Naive B cell (primary cell): ENCODE data around the gene SPATC1L. TPM values are rescaled to one million over a fixed set of nuclear protein-coding genes. Genes with fewer than 3 reads are reported as not detected.

Source experiments
- ATAC-seq, 2 donors: fragments of 150-1000 bp; cut with Tn5 transposase; 2 replicates each; pipeline ENCODE4 v1.10.0; 2021; ENCODE audit warnings: low read depth in 2 of 2, mild to moderate bottlenecking in 2 of 2, moderate library complexity in 2 of 2
- DNase-seq: peaks from one replicate; pipeline ENCODE4 v3.0.0; 2022
- H3K27ac Mint-ChIP-seq, 6 donors: one replicate each; pipeline ENCODE4 v1.8.0; 2020 to 2022; ENCODE audit warnings: mild to moderate bottlenecking in 6 of 6, mixed read lengths in 6 of 6, moderate library complexity in 5 of 6, inconsistent platforms in 2 of 6
- H3K27me3 Mint-ChIP-seq, 3 donors: one replicate each; pipeline ENCODE4 v1.8.0; 2021 to 2022; ENCODE audit warnings: mixed read lengths in 3 of 3, mild to moderate bottlenecking in 1 of 3
- H3K36me3 Mint-ChIP-seq, 2 donors: one replicate each; pipeline ENCODE4 v1.8.0; 2020 to 2022; ENCODE audit warnings: mixed read lengths in 2 of 2, inconsistent platforms in 1 of 2, mild to moderate bottlenecking in 1 of 2
- H3K4me1 Mint-ChIP-seq, 3 donors: one replicate each; pipeline ENCODE4 v1.8.0; 2020 to 2022; ENCODE audit warnings: mixed read lengths in 3 of 3, inconsistent platforms in 1 of 3, mild to moderate bottlenecking in 1 of 3, moderate library complexity in 1 of 3
- H3K4me3 Mint-ChIP-seq, 8 donors: one replicate each; pipeline ENCODE4 v1.8.0; 2020 to 2022; ENCODE audit warnings: mild to moderate bottlenecking in 8 of 8, mixed read lengths in 8 of 8, moderate library complexity in 8 of 8, inconsistent platforms in 2 of 8
- H3K9me3 Mint-ChIP-seq, 7 donors: one replicate each; pipeline ENCODE4 v1.8.0; 2020 to 2022; ENCODE audit warnings: mixed read lengths in 7 of 7, mild to moderate bottlenecking in 5 of 7, inconsistent platforms in 2 of 7, moderate library complexity in 1 of 7
- polyA plus RNA-seq, 6 donors: library from polyadenylated mRNA; unstranded; fragments of 300-500 nt; fragmentation: Illumina TruSeq; gene quantifications; one replicate each; pipeline ENCODE4 v1.2.3, GENCODE V29; 2021; ENCODE audit warnings: low read depth in 6 of 6

The SPATC1L gene
- polyA plus RNA-seq, 6 donors from 2014 or later: 4.8 to 13.5 (median 10.7) TPM

DNA sequence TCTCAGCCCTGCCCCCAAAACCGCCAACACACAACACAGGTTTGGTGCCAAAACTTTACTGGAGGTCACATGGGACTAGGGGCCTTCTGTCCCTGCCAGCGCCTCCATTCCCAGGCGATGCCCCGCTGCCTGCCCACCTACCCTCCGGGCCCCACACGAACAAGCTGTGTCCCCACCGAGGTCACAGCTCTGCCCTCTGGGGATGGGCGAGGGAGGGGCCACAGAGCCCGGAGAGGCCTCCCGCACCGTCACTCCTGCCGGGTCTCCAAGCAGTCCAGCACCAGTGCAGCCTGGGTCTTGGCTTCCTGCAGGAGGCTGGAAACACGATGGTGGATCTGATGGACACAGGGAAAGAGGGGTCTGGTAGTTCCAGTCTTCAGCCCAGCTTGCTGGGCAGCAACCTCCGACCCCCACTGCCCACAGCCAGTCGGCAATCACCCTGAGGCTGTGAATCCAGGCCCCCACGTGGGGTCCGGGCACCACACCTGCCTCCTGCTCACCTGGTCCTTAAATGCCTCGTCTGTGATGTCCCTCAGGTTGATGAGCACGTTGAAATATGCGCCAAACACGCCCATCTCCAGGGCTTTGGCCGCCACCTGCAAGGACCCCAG, 47.4 kb downstream of the SPATC1L start:
- no peak overlapping the region for H3K27ac Mint-ChIP-seq
- no peaks in the 10 kb centered on the region for H3K36me3 Mint-ChIP-seq
- no peak overlapping the region for H3K4me3 Mint-ChIP-seq
- no peaks in the 10 kb centered on the region for H3K4me1 Mint-ChIP-seq
- ATAC-seq (no peak), DNase-seq (no peak)
- H3K27me3 Mint-ChIP-seq: peaks cover 0 to 27% (median 3%) of the 10 kb centered on the region in 3 donors
- H3K9me3 Mint-ChIP-seq: no peaks in the 10 kb centered on the region

- DNase-seq: no peak
- H3K4me1 Mint-ChIP-seq: no peaks in the 10 kb centered on the region
- no peak for ATAC-seq
- no peaks in the 10 kb centered on the region for H3K9me3 Mint-ChIP-seq
- H3K27me3 Mint-ChIP-seq: peaks cover 0 to 27% (median 3%) of the 10 kb centered on the region in 3 donors
- no peak overlapping the region for H3K27ac Mint-ChIP-seq
- no peak overlapping the region for H3K4me3 Mint-ChIP-seq
- H3K36me3 Mint-ChIP-seq: no peaks in the 10 kb centered on the region
Observed at GRCh38 chr21:46135782-46136395, 48.4 kb downstream of the SPATC1L start.

- DNase-seq: no peak
- no peak overlapping the region for H3K27ac Mint-ChIP-seq
Observed at GRCh38 chr21:46131838-46132651, 52.2 kb downstream of the SPATC1L start.

DNA sequence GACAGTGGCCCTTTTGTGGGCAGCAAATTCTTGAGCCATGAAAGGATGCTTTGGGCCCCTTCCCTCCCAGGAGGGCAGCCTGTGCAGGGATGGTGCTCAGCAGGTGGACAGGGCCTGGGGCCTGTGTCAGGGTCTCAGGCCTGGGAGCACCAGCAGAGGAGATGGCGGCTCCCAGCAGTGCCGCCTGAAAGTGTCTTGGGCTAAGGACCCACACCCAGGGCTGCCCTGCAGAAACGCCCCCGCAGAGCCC, 52.7 kb downstream of the SPATC1L start:
- no peaks in the 10 kb centered on the region for H3K9me3 Mint-ChIP-seq
- ATAC-seq (no peak), DNase-seq (no peak)
- peaks cover 0 to 9% (median 0%) of the 10 kb centered on the region in 3 donors for H3K27me3 Mint-ChIP-seq
- no peak overlapping the region for H3K27ac Mint-ChIP-seq
- no peaks in the 10 kb centered on the region for H3K36me3 Mint-ChIP-seq
- H3K4me3 Mint-ChIP-seq: no peak overlapping the region
- no peaks in the 10 kb centered on the region for H3K4me1 Mint-ChIP-seq

More at GRCh38 chr21:46131838-46132651, 52.2 kb downstream of the SPATC1L start:
- no peak for ATAC-seq
- Mint-ChIP-seq H3K4me3 (no peak overlapping the region), H3K9me3 (no peaks in the 10 kb centered on the region), H3K27me3 (peaks cover 0 to 13% (median 0%) of the 10 kb centered on the region in 3 donors), H3K4me1 (no peaks in the 10 kb centered on the region), H3K36me3 (no peaks in the 10 kb centered on the region)

DNA sequence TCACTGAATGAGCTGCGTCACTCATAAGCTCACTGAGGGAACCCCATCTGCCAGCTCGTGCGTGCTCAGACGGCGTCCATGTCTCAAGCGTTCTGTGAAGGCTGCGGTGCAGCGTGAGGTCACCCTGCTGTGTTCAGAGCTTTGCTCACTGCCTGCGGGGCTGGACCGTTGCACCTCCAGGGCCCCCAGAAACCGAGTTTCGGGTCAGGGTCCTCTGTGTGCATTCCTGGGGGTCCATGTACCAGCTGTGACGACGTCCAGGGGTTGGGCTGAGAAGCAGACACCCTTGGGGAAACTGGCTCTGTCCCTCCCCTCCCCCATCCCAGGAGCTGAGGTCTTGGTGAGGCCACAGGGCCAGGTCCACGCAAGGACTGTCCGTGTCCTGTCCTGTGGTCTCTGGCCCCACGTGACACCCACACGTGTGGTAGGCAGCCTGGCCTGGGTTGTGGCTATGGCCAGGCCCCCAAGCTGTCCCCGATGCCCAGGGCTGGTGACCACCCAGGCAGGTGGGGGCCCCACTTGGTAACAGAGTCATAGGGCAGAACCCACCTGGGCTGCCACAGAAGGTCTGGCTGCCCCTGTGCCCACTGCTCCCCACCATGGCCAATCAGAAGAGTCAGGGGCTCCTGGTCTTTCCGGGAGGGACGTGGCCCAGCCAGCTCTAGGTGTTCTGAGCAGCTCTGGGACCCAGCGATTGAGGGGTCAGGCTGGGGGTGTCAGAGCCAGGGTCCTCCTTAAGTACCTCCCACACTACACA, 53.2 kb downstream of the SPATC1L start:
- H3K4me3 Mint-ChIP-seq: no peak overlapping the region
- ATAC-seq: no peak
- no peaks in the 10 kb centered on the region for H3K36me3 Mint-ChIP-seq
- no peak overlapping the region for H3K27ac Mint-ChIP-seq
- H3K9me3 Mint-ChIP-seq: no peaks in the 10 kb centered on the region
- no peaks in the 10 kb centered on the region for H3K4me1 Mint-ChIP-seq
- no peak for DNase-seq
- H3K27me3 Mint-ChIP-seq: peaks cover 0 to 7% (median 0%) of the 10 kb centered on the region in 3 donors

DNA sequence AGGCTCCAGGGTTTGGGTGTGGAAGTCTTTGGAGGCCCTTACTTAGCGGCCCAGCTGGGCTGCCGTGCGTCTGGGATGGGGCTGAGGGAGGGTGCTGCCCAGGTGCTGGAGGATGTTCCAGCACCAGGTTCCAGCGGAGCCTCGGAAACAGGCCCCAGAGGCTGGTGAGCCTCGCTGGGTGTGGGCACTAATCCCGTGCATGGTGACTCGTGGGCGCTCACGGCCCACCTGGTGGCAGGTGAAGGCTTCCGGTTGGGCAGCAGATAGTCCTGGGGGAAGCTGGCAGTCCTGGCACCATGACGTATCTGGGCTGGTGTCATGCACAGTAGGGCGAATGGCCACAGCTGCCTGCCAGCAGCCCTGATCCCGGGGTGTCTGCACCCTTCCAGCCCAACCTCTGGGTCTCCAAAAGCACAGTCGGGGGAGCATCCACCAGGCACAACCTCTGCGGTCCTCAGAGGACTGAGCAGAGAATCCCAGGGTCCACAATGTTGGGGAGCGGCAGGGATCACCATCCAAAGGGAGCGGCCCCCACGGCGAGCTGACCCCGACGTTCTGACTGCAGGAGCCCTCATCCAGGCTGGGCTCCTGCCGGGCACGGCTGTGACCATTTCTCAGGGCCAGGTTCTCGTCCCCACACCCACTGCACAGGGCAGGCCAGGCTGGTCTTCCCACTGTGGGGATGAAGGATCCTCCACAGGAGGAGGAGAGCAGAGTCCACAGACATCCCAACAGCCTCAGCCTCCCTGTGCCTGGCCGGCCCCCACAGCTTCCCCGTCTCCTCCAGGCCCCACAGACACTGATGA, 54.2 kb downstream of the SPATC1L start:
- H3K9me3 Mint-ChIP-seq: no peaks in the 10 kb centered on the region

DNA sequence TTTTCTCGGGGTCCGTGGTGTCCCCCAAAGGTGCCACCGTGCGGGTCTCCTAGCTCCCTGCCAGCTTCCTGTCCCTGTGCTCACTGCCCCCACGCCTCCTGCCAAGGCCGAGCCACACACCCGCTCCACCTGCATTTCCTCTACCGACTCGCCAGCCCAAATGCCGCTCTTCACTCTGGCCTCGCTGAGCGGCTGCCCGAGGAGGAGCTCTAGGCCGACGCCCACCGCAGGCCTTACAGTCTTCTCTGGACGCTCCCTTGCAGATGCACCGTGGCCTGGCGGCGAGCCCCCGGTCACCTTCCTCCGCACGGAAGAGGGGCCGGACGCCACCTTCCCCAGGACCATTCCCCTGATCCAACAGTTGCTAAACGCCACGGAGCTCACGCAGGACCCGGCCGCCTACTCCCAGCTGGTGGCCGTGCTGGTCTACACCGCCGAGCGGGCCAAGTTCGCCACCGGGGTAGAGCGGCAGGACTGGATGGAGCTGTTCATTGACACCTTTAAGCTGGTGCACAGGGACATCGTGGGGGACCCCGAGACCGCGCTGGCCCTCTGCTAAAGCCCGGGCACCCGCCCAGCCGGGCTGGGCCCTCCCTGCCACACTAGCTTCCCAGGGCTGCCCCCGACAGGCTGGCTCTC, 55.2 kb downstream of the SPATC1L start:
- Mint-ChIP-seq H3K27ac (no peak overlapping the region), H3K4me3 (no peak overlapping the region), H3K36me3 (no peaks in the 10 kb centered on the region), H3K27me3 (no peaks in the 10 kb centered on the region), H3K9me3 (peaks cover 0 to under 1% (median 0%) of the 10 kb centered on the region in 7 donors), H3K4me1 (peaks cover 0 to under 1% (median 0%) of the 10 kb centered on the region in 3 donors)
- ATAC-seq: no peak
- no peak for DNase-seq

More for the DNA sequence above, 54.2 kb downstream of the SPATC1L start:
- no peak for ATAC-seq
- no peak for DNase-seq
- Mint-ChIP-seq H3K4me3 (no peak overlapping the region), H3K36me3 (no peaks in the 10 kb centered on the region), H3K27me3 (peaks cover 0 to 3% (median 0%) of the 10 kb centered on the region in 3 donors), H3K4me1 (no peaks in the 10 kb centered on the region), H3K27ac (no peak overlapping the region)

DNA sequence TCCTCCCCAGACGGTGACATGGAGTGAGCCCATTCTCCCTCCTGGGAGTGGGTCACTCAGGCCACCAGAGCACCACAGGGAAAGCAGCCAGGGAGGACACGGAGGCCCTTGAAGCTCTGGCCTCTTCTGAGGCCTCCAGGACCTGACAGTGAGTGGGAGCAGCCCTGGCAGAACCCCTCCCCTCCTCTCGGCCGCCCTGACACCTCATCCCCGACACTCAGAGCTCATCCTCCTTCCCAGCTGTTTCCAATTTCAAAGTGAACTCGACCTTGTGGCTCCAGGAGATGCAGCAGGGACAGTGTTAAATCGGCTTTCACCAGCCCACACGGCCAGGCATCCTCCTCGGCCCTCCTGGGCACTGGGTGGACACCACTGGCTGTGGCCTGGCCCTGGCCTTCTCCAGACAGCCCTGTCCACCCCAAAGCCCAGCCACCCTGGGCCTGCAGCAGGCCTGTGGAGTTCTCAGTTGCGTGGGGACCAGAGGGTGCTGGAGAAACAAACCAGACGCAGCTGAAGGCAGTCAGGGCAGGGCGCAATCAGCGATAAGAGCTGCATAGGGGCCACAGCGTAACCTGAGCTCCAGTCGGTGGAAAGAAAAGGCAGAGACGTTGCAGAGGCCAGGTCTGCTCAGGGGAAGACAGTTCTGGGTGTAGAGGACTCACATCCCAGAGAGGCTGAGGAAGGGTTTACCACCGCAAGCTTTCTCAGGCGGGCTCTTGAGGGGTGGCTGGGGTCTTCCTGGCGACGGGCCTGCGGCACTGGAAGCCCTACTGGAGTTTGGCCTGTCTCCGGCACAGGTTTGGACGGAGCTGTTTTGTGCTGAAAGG, 55.9 kb downstream of the SPATC1L start:
- H3K27ac Mint-ChIP-seq: peak overlapping the region in 1 of 6 donors; percentile 24
- DNase-seq: no peak
- peaks cover 0 to 8% (median 0%) of the 10 kb centered on the region in 7 donors for H3K9me3 Mint-ChIP-seq
- no peaks in the 10 kb centered on the region for H3K36me3 Mint-ChIP-seq
- no peak overlapping the region for H3K4me3 Mint-ChIP-seq
- H3K4me1 Mint-ChIP-seq: peaks cover 0 to 8% (median 0%) of the 10 kb centered on the region in 3 donors
- ATAC-seq: no peak
- H3K27me3 Mint-ChIP-seq: peaks cover 0 to 5% (median 0%) of the 10 kb centered on the region in 3 donors

DNA sequence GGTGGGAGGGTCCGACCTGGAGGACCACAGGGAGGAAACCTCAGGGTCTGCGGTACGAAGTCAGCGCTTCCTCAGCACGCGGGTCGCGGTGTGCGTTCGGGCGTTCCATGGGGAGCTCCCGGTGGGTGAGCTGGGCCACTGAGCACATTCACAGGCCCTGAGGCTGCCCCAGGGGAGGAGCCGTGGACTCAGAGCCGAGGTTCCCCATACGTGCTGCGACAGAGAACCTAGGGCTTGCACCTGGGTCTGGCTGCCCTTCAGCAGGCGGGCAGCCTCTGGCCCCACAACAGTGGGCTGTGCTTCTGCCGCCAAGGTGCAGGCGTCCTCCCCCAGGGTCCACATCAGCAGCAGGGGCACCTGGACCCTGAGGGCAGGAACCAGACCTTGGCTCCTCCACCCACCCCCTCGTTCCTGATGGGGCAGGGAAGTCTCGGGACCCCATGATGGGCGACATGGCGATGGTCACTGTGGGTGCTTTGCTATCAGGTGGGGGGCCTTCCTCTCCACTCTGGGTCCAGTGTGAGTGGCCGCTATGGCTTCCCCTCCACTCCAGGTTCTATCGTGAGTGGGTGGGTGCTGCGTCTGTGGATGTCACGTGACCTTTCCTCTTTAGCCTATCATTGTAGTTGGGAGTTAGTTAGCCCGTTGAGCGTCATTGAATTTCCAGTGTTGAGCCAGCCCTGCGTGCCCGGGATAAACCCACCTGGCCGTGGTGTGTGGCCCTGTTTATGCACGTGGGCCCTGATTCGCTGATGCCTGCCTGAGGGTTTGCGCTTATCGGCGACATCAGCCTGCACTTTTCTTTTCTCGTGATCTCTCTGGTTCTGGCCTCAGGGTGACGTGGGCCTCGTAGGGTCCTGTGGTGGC, 56.8 kb downstream of the SPATC1L start:
- Mint-ChIP-seq H3K9me3 (peaks cover 0 to 9% (median 0%) of the 10 kb centered on the region in 7 donors), H3K27me3 (peaks cover 0 to 5% (median 0%) of the 10 kb centered on the region in 3 donors), H3K36me3 (no peaks in the 10 kb centered on the region), H3K4me3 (no peak overlapping the region), H3K4me1 (peaks cover 0 to 9% (median 0%) of the 10 kb centered on the region in 3 donors), H3K27ac (no peak overlapping the region)
- no peak for ATAC-seq
- DNase-seq: no peak

GRCh38 chr21:46126309-46127238, 57.7 kb downstream of the SPATC1L start:
- Mint-ChIP-seq H3K27me3 (peaks cover 0 to 5% (median 0%) of the 10 kb centered on the region in 3 donors), H3K9me3 (peaks cover 0 to 9% (median 0%) of the 10 kb centered on the region in 7 donors), H3K4me3 (no peak overlapping the region), H3K27ac (no peak overlapping the region), H3K4me1 (peaks cover 0 to 9% (median 0%) of the 10 kb centered on the region in 3 donors), H3K36me3 (no peaks in the 10 kb centered on the region)
- DNase-seq: no peak
- ATAC-seq: no peak
